HPDE6-E6E7 (cell line): ENCODE measurements around the gene F5.
"Not testable (repeated sequence)": the region's sequence is repeated elsewhere in the genome, so short reads cannot be mapped to it uniquely, and the experiment has no call there.

Experiments
- DNase-seq: peaks from one replicate; pipeline ENCODE4 v3.0.0; 2011; ENCODE audit warnings: missing footprints; ENCODE audit errors: extremely low spot score

The F5 gene

GRCh38 chr1:169511316-169512005, 74.8 kb downstream of the F5 start:
- DNase-seq = peak; percentile 67

- DNase-seq = no peak
Observed at GRCh38 chr1:169510060-169510459, 76.2 kb downstream of the F5 start.

GRCh38 chr1:169509354-169509753, 76.9 kb downstream of the F5 start:
- DNase-seq = no peak

- DNase-seq = no peak
Observed at GRCh38 chr1:169508432-169509338, 77.6 kb downstream of the F5 start.

GRCh38 chr1:169507413-169507812, 78.9 kb downstream of the F5 start:
- DNase-seq = no peak

- not testable (repeated sequence) for DNase-seq
Observed at GRCh38 chr1:169503601-169504000, 82.7 kb downstream of the F5 start.

GRCh38 chr1:169499807-169500206, 86.5 kb downstream of the F5 start:
- no peak for DNase-seq

- no peak for DNase-seq
Observed at GRCh38 chr1:169497317-169497716, 89.0 kb downstream of the F5 start.

GRCh38 chr1:169495916-169496315, 90.4 kb downstream of the F5 start:
- DNase-seq = no peak

GRCh38 chr1:169495046-169495775, 91.1 kb downstream of the F5 start:
- DNase-seq = no peak

GRCh38 chr1:169494343-169494742, 91.9 kb downstream of the F5 start:
- no peak for DNase-seq

- DNase-seq = no peak
Observed at GRCh38 chr1:169493251-169493650, 93.0 kb downstream of the F5 start.

- DNase-seq = no peak
Observed at GRCh38 chr1:169491845-169492281, 94.4 kb downstream of the F5 start.

GRCh38 chr1:169488157-169488556, 98.1 kb downstream of the F5 start:
- DNase-seq = no peak

GRCh38 chr1:169487561-169487960, 98.7 kb downstream of the F5 start:
- no peak for DNase-seq

- no peak for DNase-seq
Observed at GRCh38 chr1:169487133-169487532, 99.1 kb downstream of the F5 start.

- peak; percentile 29 for DNase-seq
Observed at GRCh38 chr1:169486281-169487051, 99.8 kb downstream of the F5 start.

GRCh38 chr1:169485431-169486280, 100.6 kb downstream of the F5 start, which contains the start of gene SLC19A2:
Gene SLC19A2, minus strand, starts transcription at chr1:169485944. Its CDS starts 178 bp downstream, at chr1:169485766.
- peak; percentile 99 for DNase-seq

GRCh38 chr1:169484683-169485430, 101.4 kb downstream of the F5 start:
- no peak for DNase-seq

GRCh38 chr1:169484101-169484500, 102.2 kb downstream of the F5 start:
- peak; percentile 36 for DNase-seq
